ENCODE measurements around the gene LRRN3. TPM values are rescaled to one million over a fixed set of nuclear protein-coding genes. Genes with fewer than 3 reads are reported as not detected.

LRRN3 gene
- total and polyA plus RNA-seq, 3 donors from 2014 or later: 9.3 to 59.6 (median 49.1) TPM

GRCh38 chr7:111160297-111160696, 69.4 kb downstream of the LRRN3 start:
- Histone ChIP-seq H3K36me3 (ENCODE audit: low read depth, missing control alignments) (no peaks in the 10 kb centered on the region), H3K4me1 (no peaks in the 10 kb centered on the region), H3K27me3 (no peaks in the 10 kb centered on the region), H3K27ac (no peak overlapping the region), H3K4me3 (no peak overlapping the region), H3K9me3 (no peaks in the 10 kb centered on the region)
- intact Hi-C loops (cut with DNase I; ENCODE audit: low total_unique reads): no loop called here
- no peak for DNase-seq
- no peak for TF ChIP-seq POLR2A (IDR thresholded peaks at IDR 0.05)
- TF ChIP-seq CTCF (IDR thresholded peaks at IDR 0.05): no peak

- peak; percentile 56 for DNase-seq
- H3K27me3 ChIP-seq: no peaks in the 10 kb centered on the region
- intact Hi-C loops (cut with DNase I; ENCODE audit: low total_unique reads): no loop called here
- TF ChIP-seq POLR2A (IDR thresholded peaks at IDR 0.05) (no peak), CTCF (IDR thresholded peaks at IDR 0.05) (no peak)
- no peaks in the 10 kb centered on the region for H3K4me1 ChIP-seq
- no peaks in the 10 kb centered on the region for H3K9me3 ChIP-seq
- 73 to 74% methylated on average over 3 of the region's 3 CpGs for WGBS, 2 donors
- no peak overlapping the region for H3K4me3 ChIP-seq
- H3K36me3 ChIP-seq (ENCODE audit: low read depth, missing control alignments): no peaks in the 10 kb centered on the region
- H3K27ac ChIP-seq: no peak overlapping the region
Measured at GRCh38 chr7:111162692-111163091, 71.8 kb downstream of the LRRN3 start.

GRCh38 chr7:111164442-111164841, 73.5 kb downstream of the LRRN3 start:
- Histone ChIP-seq H3K27ac (no peak overlapping the region), H3K4me1 (no peaks in the 10 kb centered on the region), H3K36me3 (ENCODE audit: low read depth, missing control alignments) (no peaks in the 10 kb centered on the region), H3K27me3 (no peaks in the 10 kb centered on the region), H3K9me3 (no peaks in the 10 kb centered on the region), H3K4me3 (no peak overlapping the region)
- intact Hi-C loops (cut with DNase I; ENCODE audit: low total_unique reads): no loop called here
- DNase-seq: no peak
- 53 to 80% methylated on average over 1 of the region's 1 CpG for WGBS, 2 donors
- TF ChIP-seq POLR2A (IDR thresholded peaks at IDR 0.05) (no peak), CTCF (IDR thresholded peaks at IDR 0.05) (no peak)

- 62 to 64% methylated on average over 2 of the region's 2 CpGs for WGBS, 2 donors
- TF ChIP-seq CTCF (IDR thresholded peaks at IDR 0.05) (no peak), POLR2A (IDR thresholded peaks at IDR 0.05) (no peak)
Measured at GRCh38 chr7:111168182-111168581, 77.3 kb downstream of the LRRN3 start.

GRCh38 chr7:111172564-111173257, 81.8 kb downstream of the LRRN3 start:
- H3K27me3 ChIP-seq: no peaks in the 10 kb centered on the region
- no peak for DNase-seq
- H3K4me1 ChIP-seq: no peaks in the 10 kb centered on the region
- intact Hi-C loops (cut with DNase I; ENCODE audit: low total_unique reads): no loop called here
- H3K9me3 ChIP-seq: no peaks in the 10 kb centered on the region
- H3K27ac ChIP-seq: no peak overlapping the region
- no peaks in the 10 kb centered on the region for H3K36me3 ChIP-seq (ENCODE audit: low read depth, missing control alignments)
- 91% methylated on average over 2 of the region's 2 CpGs for WGBS, 2 donors
- no peak overlapping the region for H3K4me3 ChIP-seq
- TF ChIP-seq CTCF (IDR thresholded peaks at IDR 0.05) (no peak), POLR2A (IDR thresholded peaks at IDR 0.05) (no peak)

More at GRCh38 chr7:111168182-111168581, 77.3 kb downstream of the LRRN3 start:
- Histone ChIP-seq H3K9me3 (no peaks in the 10 kb centered on the region), H3K4me3 (no peak overlapping the region), H3K36me3 (ENCODE audit: low read depth, missing control alignments) (no peaks in the 10 kb centered on the region), H3K4me1 (no peaks in the 10 kb centered on the region), H3K27me3 (no peaks in the 10 kb centered on the region), H3K27ac (no peak overlapping the region)
- no peak for DNase-seq
- intact Hi-C loops (cut with DNase I; ENCODE audit: low total_unique reads): no loop called here

Data from testis (tissue), 3 donors.